Superior temporal gyrus (tissue), 1 donor: ENCODE measurements around the gene RPIA.
"Not testable (repeated sequence)": the region's sequence is repeated elsewhere in the genome, so short reads cannot be mapped to it uniquely, and the experiment has no call there.

Experiments
- DNase-seq: peaks from one replicate; pipeline ENCODE4 v3.0.0-alpha.2; 2016; ENCODE audit errors: extremely low spot score

The RPIA gene

DNA sequence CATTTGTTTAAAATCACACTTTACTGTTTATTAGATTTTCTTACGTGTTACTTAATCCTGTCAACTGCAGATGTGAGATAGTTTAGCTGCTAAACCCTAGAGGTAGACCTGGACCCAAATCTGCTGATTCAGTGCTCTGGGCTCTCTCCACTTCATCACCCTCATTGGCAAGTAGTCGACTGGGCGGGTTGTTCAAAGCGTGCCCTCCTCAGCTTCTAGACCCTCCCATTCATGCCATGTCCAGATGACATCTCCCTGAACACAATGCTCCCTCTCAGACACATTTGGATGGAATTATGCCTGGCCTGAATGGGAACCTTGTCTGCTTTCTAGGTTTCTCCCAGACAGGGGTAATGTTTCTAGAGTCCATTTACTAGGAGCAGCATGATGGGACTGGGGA, 43.7 kb downstream of the RPIA start:
- peak; percentile 76 for DNase-seq

DNA sequence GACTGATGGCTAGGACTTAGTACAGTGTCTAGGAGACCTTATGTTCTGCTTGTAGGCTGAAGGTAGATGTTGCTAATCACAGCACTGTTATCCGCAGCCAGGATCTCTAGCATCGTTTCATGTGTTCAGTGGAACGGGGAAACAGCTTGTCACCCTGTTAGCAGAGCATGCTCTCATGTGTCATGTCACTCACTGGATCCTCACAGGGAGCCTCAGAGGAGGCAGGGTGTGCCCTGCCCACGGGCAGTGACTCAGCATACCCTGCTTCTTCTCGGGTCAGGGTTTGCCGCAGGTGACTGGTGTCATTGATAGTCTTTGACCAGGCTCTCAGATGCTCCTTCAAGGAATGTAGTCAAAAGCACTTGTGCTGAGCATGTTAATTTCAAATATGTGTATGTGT, 44.4 kb downstream of the RPIA start:
- no peak for DNase-seq

DNA sequence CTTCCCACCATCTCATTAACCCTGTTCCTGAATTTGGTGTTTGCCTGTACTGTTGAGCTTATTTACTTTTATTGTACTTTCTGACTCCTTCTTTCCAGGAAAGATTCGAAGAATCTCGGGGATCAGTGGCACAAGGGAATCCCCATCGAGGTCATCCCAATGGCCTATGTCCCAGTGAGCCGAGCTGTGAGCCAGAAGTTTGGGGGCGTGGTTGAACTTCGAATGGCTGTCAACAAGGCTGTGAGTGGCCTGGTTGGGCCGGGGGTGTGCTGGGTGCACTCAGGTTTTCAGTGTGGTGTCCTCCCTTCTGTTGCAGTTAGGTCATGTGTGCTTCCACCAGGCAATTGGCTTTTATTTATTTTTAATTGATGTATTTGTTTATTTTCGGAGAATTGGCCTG, 45.0 kb downstream of the RPIA start:
- DNase-seq = no peak

DNA sequence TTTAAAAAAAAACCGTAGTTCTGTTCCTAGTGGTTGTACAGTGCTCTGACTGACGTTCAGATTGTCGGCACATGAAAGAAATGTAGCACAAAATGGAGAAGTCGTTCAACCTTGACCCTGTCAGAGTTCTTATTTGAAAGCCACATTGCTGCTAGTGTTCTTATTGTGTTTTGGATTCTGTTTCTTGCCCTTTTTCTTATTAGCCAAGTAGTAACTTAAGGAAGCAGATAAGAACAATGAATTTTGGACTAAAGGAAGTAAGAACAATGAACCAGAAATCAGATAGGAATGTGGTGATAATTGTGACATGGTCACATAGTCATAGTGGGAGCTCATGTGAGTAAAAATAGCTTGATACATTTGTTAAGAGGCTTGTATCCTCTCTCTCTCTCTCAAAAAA, 45.9 kb downstream of the RPIA start:
- DNase-seq = no peak

DNA sequence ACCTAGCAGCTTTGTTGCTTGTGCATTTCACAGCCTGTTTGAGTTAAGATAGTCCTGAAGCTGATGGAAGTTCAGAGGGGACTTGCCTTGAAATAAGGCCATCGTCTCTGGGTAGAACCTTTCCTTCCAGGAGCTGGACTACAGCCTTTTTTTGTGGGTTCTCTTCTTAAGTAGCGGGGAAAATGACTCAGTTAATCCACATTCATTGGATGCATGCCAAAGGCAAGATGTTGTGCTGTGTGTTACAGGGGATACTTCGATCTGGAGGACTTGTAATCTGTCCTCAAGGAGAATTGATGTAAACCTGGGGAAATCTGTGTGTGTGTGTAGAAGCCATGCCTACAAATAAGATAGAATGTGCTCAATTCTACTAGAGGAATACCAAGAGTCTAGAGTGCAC, 46.8 kb downstream of the RPIA start:
- no peak for DNase-seq

DNA sequence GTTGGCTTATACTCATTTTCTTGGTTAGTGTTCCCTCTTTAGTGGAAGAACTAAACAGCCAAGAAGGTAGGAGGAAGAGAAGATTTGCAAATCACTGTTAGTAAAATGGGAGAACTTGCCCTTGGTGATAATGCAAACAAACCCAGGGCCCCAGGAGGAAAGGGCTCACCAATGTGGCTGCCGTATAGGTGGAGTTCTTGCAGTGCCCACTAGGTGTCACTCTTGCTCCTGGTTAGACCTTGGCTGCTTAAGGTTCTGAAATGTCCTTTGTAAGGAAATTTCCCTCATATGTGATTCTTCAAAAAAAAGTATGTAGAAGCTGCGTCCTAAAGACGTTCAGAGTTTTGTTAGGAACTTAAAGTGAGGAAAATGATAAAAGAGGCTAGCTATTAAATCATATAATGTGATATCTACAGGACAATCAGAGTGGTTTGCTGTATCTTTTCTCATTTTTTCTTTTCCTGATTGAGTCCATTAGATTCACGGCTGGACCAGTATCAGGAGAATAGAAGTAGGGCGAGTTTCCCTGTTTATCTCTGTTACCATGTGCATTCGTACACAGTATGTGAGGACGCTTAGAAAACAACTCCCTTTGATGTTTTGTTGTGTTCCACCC, 48.6 kb downstream of the RPIA start:
- DNase-seq = peak; percentile 87

DNA sequence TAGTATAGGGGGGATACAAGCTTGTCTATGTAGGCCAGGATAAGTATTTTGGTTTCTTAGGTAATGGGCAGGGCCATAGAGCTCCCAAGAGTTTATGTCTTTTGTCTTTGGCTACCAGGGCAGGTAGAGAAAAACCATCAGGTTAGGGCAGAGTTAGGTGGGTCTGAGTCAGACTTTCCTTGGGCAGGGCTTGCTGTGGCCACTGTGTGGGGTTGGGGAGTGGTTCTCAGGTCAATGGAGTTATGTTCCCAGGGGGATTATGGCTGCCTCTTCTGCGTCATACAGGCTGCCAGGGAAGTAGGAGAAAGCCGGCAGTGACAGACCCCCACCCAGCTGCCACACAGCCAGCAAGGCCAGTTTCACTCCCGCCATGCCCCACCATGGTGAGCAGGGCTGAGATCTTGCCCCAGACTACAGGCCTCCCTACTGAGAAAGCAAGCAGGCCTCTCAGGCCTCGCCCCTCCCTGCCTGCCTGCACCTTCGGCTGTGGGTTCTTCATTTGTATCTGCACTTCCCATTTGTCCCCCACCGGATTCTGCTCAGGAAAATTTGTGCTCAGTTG, 55.5 kb downstream of the RPIA start:
- no peak for DNase-seq

DNA sequence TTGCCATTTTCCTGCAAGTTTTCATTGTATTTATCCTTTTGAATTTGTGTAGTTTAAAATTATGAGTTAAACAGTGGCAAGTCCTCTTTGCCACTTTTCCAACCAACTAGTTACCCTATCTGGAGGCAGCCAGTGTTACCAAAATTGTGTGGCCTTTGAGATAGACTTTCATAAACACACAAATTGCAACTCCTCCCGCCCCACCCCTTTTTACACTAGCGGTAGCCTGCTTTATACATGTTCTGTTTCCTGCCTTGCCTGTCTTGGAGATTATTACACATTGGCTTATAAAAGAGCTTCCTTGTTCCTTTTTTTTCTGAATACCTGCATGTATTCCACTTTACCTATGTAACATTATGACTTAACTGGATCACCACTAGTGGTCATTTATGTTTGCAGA, 56.5 kb downstream of the RPIA start:
- no peak for DNase-seq

DNA sequence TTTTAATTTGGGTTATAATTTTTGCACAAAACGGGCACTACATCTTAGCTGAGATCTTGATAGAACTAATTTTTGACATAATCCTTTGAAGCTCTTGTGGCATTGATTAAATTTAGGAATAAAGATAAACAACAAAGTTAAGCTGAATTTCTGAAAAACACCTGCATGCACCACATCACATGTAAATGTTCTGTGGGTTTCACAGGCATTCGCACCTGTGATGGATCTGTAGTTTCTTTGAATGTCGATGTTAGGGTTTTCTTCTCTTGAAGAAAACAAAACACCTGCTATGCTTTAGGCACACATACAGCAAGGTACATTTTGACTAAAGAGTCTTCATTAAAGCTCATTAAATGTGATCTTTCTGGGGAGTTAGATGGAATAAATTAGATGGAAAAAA, 60.3 kb downstream of the RPIA start:
- no peak for DNase-seq

DNA sequence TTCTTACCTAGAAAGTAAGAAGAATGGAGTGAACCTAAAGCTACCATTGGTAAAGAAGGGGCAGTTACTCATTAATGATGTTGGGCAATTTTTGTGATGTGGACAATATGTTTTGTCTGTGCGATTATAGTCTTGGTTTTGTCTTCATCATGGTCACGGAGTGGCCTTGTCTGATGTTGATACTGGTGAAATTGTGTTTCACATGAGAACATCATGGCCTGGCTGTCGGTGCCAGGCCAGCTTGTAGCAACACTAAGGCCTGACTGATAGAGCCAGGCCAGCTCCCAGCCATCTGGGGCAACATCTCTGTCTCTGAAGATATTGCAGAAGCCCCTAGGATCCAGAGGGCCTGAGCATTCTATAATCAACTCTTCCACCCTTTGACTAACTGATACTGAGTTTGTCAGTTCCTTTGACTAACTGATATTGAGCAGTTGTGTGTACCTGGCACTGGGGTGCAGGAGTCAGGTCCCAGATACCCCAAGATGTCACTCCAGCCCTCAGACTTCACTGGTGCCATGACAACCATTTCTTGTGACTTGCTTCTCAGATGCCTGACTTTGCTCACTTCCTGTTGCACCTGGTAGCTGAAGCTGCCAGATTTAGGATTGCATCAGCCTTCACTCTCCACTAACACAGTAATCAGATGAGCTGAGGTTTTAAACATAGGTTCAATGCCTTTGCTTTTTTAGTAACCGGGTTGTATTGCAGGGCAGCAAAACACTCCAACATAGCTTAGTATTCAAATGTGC, 62.5 kb downstream of the RPIA start:
- DNase-seq = no peak

DNA sequence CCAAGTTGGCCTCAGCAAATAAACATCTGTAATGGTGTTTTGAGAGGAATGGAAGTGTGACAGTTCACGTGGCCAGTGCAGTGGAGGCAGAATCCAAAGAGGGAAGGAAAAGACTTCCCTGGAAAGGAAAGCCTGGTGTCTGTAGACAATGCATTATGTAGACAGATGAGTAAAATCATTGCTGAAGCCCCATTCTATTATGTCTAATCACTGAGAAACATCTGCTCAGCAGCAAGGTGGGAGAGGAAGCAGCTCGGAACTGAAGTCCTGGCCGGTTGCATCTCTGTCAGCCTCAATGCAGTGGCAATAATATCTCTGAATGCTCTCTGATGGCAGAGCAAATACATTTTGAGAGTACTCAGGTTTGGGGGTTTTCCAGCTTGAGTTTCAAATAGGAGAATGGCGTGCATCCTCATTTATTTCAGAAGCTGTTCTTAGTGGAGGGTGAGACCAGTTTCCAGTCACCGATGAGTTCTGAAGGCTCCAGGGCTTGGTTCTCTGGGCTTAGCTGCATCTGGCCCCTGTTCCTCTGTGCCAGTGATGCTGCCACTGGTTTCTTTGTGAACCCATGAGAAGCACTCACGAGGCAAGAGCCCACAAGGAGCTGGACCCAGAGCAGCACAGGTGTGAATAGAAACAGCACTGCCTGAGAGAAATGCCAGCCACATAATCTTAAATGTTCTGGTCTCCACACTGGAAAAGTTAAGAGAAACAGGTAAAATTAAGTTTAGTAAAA, 63.3 kb downstream of the RPIA start:
- no peak for DNase-seq

DNA sequence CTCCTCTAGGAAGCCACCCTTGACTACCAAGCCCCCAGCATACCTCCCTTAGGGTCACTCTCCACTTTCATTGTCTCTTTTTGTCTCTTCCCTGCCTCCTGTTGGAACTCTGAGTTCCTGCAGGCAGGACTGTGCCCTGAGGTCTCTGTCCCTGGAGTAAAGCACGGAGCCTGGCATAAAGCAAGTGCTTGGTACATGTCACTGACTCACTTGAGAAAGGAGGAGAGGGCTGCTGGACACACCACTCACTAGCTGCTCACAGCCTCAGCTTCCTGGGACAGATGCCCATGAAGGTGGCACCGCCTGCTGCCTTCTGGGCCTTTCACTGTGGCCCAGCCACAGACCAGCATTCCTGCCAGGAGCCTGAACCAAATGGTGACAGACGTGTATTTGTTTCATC, 64.4 kb downstream of the RPIA start:
- DNase-seq = no peak

DNA sequence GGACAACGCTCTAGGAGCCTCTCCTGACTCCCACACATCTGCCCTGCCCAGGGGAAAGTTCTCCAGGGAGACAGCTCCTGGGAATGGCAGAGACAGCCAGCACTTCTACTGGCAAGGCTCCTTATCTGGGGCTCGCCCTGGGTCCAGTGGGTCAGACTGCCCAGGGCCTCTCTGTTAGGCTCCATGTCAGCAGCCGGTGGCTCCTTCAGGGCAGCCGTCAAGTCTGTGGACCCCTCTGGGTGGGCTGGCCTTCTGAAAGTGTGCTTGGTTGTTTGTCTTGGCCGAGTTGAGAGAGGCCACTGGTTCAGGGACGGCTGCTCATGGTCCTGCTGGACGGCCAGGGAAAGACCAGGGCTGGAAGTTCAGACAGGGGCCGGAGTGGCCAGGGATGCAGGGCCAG, 65.6 kb downstream of the RPIA start:
- no peak for DNase-seq

DNA sequence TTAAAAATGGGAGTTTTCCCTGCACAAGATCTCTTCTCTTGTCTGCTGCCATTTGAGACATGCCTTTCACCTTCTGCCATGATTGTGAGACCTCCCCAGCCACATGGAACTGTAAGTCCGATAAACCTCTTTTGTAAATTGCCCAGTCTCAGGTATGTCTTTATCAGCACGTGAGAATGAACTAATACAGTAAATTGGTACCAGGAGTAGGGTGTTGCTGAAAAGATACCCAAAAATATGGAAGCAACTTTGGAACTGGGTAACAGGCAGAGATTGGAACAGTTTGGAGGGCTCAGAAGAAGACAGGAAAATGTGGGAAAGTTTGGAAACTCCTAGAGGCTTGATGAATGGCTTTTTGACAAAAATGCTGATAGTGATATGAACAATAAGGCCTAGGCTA, 67.2 kb downstream of the RPIA start:
- DNase-seq = not testable (repeated sequence)

DNA sequence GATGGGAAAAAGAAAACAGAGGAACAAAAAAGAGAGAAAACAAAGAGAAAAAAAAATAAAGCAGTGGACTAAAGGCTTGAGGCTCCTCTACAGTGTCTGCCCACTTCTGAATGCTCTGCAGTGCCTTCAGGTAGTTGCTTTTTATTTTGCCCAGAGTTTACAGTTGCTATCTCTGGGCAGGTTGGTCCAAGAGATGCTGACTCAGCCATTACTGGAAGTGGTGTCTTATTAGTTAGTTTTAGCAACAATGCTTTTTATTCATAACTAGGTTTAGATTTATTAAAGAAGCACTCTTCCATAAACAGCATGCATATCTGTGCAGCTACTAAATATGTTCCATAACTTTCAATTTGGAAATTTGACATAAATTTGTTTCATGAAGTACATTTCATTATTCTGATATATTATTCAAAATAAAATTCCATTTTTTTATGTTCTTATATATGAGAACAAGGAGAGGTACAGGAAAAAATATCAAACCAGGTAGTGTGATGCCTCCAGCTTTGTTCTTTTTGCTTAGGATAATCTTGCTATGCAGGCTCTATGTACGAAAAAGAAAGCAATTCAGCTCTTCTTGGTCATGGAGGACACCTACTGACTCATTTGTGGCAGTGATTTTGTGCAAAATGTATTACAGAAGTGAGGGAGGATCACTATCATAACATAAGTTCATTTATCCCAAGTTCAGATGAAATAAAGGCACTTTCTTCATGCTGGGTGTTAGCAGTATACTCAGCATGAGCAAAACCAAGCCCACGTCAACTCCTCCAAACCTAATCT, 69.5 kb downstream of the RPIA start:
- no peak for DNase-seq

DNA sequence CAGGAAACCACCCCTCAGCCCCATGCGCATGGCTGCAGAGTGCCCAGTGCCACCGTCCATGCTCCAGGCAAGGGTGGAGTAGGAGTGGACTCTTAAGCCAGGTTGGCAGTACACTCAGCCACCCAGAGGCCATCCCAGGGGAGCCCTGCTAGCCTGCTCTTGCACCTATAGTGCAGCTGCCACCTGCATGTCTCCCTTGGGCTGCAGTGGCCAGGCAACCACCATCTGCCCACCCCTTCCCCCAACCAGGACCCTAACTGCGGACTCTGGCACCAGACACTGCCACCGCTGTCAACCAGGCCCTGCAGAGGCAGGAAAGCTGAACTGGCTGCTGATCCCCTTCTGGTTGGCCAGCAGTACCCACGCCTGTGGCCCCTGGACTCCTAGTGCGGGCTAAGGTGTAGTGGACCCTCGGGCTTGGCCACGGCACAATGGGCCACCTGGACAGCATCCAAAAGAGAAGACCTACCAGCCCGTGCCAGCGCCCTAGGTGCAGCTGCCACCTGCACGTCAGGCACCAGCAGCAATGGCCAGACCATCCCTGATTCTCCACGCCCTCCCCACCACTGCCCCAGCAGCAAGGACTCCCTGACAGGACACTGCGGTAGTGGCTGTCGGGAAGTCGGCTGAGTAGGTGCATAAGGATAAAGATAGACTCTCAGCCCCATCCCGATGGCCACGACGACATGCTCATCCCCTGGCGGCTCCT, 72.8 kb downstream of the RPIA start:
- DNase-seq = no peak

DNA sequence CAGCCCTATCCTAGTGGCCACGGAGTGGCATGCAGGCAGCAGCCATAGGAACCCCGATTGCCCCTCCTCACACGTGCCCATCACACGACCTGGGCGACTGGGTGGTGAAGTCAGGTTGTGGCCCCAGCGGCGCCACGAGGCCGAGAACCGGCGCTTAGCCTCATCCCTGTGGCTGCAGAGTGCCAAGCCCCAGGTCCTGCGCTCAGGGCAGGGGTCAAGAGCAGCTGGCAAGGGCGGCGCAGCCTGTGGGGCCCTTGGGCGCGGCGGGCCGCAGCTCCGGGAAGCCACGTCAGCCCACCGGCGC, 73.3 kb downstream of the RPIA start:
- no peak for DNase-seq

DNA sequence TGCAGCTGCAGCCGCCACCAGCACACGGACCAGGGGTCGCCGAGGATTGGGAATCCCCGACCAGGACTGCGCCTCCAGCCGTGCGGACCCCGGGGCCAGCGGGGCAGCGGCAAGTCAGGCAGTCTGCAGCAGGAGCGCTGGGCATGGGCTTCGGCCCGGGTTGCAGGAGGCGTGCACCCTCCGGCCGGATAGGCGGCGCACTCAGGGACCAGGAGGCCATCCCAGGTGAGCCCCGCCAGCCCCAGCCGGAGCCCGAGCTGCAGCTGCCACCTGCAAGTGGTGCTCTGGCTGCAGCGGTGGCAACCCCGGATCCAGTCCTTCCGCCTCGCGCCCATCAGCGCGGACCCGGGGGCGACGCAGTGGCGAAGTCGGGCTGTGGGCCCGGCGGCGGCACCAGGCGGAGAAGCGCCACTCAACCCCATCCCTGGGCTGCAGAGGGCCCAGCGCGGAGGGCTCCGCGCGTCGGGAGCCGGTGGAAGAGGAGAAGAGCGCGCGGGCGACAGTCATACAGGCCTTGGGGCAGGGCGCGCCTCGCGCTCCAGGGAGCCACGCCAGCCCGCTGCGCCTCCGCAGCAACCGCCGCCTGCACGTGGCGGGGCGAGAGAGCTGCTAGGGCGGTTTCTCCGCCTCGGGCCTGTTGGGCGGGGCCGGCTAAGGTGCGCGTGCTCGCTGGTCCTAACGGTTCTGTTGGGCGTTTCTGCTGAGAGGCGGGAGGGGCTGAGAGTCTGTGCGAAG, 73.8 kb downstream of the RPIA start:
- DNase-seq = no peak

DNA sequence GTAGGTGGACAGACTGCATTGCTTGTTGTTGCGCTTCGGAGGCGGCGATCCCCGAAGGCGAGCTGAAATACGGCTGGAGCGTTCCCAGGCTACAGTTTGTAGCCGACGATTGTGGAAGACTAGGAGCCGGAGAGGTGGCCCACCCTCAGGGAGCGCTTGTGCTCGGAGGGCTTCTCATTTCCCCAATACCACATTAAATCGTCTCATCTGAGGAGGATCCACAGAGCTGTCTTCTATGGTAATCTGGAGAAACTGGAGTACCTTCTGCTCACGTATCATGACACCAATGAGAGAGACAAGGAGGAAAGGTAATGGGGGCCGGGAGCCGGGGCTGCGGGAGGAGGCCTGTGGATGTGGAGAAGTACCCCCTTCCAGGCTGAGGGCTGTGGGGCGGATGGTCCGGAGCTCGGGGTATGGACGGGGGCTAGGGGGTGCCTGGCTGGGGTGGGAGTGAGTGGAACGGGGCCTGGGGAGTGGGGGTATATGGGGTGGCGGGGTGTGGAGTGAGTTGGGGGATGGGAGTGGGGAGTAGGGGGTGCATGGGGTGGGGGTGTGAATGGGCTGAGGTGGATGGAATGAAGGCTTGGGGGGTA, 74.5 kb downstream of the RPIA start:
- not testable (repeated sequence) for DNase-seq

DNA sequence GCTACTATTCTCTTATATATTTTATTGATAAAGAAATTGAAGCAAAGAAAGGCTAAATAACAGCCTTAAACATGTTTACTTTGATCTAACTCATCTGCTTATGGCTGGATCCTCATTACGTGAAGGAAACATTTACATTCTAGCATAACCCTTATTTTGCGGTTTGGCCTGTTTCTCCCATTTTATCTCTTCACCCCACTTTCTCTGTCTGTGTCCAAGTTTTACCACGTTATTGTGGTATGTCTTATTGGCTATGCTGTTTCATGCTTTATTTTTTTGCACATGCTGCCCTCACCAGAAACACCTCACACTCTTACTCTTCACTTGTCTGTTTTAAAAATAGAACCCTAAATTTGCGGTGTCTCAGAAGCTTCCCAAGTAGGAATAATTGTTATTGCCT, 78.5 kb downstream of the RPIA start:
- DNase-seq = no peak
